VCaP (cell line): ENCODE measurements around the gene CFAP73.

ENCODE experiments used
- H3K27ac ChIP-seq: fragments of 450-650 bp; 2 replicates; pipeline ENCODE4 v1.5.1; 2017
- TF ChIP-seq, protein P1 (sequence below): fragments of 450-650 bp; conservative IDR thresholded peaks from 2 replicates; pipeline ENCODE4 v1.5.1; 2017; ENCODE audit warnings: mild to moderate bottlenecking, moderate library complexity

Gene CFAP73

DNA sequence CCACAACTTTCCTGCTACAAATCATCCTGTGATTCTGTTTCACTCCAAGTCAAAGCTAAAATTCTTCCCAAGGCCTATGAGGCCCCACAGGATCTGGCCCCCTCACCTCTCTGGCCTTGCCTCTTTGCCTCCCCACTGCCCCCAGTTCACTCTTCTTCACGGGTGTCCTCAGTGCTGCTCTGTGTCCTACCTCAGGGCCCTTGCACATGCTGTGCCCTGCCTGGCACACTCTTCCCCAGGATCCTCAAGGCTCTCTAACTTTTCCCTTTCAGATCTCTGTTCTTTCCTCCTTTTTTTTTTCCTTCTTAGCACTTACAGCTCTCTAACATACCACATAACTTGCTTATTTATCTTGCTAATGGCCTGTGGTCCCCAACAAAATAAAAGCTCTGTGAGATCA, 43.2 kb upstream of the CFAP73 start:
- TF ChIP-seq, protein P1, sequence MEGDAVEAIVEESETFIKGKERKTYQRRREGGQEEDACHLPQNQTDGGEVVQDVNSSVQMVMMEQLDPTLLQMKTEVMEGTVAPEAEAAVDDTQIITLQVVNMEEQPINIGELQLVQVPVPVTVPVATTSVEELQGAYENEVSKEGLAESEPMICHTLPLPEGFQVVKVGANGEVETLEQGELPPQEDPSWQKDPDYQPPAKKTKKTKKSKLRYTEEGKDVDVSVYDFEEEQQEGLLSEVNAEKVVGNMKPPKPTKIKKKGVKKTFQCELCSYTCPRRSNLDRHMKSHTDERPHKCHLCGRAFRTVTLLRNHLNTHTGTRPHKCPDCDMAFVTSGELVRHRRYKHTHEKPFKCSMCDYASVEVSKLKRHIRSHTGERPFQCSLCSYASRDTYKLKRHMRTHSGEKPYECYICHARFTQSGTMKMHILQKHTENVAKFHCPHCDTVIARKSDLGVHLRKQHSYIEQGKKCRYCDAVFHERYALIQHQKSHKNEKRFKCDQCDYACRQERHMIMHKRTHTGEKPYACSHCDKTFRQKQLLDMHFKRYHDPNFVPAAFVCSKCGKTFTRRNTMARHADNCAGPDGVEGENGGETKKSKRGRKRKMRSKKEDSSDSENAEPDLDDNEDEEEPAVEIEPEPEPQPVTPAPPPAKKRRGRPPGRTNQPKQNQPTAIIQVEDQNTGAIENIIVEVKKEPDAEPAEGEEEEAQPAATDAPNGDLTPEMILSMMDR, result no peak

DNA sequence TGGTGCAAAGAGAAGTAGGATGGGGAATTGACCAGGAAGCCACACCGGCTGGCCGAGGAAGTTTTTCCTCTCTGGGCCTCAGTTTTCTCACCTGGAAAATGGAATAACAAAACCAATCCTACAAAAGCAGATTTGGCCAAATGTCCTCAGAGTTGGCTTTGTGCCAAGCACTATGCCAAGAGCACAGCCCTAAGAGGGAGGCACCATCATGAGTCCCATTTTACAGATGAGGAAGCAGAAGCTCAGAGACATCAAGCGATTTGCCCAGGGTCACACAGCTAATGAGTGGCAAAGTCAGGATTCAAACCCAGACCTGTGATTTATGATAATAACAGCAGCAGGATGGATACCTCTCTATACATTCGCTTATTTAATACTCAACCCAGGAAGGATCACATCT, 41.2 kb upstream of the CFAP73 start:
- TF ChIP-seq, protein P1, result no peak
- no peak overlapping the region for H3K27ac ChIP-seq

More for the DNA sequence above, 43.2 kb upstream of the CFAP73 start:
- H3K27ac ChIP-seq, result no peak overlapping the region

DNA sequence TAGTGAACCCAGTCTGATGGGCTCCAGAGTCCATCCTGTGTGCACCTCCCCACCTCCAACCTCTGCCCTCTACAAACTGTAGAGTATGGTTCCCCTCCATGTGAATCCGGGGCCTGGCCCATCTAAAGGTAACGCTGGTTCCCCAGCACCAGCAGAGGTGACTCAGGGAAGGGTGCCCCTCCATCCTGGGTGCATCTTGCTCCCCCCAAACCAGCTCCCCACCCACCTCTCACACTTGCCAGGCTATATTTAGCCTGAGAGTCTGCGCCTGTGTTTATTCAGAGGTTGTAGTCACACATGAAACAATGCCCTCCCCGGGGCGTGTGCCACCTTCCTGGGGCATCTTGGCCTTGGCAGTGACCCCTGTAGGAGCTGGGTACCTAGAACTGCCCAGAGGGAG, 40.2 kb upstream of the CFAP73 start:
- TF ChIP-seq, protein P1, result no peak
- no peak overlapping the region for H3K27ac ChIP-seq

DNA sequence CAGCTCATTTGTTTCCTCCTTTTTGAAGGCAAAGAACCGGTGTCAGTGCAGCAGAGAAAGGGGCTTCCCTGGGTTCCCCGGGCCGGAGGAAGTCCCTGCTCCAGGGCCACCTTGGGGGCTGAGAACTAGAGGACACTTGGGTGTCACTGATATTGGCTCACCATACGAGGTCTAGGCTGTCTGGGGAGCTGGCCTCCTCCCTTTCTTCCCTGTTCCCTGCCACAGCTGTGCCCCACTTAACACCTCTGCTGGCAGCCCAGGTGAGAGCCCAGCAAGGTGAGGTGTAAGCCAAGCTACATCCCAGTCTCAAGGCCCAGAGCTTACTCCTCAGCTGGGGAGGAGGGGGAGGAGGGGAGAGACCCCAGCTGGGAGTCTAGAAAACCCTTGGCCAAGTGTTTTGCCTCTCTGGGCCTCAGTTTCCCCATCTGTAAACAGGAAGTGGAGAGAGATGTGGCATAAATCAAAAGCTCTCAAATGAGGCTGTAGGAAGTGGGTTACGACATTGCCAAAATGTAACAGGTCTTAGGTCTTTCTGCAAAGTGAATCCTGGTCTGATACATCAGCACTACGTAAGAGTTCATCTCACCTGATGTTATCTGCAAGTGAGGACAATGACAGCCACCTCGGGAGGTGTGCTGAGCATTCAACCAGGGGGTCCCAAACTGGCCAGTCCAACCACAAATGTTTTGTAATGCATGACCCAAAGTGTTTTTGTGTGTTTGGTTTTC, 39.5 kb upstream of the CFAP73 start:
- H3K27ac ChIP-seq, result no peak overlapping the region
- TF ChIP-seq, protein P1, result no peak

DNA sequence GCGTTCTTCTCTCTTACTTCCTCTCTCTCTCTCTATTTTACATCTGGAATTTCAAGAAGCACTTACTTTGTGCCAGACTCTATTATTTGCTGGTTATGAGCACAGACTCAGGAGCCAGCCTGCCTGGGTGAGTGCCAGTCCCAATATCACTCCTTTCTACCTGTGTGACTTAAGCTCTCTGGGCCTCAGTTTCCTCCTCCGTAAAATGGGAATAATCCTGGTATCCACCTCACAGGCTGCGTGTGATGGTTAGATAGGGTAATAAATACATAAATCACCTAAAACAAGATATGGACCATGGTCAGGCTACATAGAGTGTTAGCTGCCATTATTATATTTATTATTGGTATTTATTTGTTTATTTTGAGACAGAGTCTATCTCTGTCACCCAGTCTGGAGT, 38.3 kb upstream of the CFAP73 start:
- TF ChIP-seq, protein P1, result no peak

DNA sequence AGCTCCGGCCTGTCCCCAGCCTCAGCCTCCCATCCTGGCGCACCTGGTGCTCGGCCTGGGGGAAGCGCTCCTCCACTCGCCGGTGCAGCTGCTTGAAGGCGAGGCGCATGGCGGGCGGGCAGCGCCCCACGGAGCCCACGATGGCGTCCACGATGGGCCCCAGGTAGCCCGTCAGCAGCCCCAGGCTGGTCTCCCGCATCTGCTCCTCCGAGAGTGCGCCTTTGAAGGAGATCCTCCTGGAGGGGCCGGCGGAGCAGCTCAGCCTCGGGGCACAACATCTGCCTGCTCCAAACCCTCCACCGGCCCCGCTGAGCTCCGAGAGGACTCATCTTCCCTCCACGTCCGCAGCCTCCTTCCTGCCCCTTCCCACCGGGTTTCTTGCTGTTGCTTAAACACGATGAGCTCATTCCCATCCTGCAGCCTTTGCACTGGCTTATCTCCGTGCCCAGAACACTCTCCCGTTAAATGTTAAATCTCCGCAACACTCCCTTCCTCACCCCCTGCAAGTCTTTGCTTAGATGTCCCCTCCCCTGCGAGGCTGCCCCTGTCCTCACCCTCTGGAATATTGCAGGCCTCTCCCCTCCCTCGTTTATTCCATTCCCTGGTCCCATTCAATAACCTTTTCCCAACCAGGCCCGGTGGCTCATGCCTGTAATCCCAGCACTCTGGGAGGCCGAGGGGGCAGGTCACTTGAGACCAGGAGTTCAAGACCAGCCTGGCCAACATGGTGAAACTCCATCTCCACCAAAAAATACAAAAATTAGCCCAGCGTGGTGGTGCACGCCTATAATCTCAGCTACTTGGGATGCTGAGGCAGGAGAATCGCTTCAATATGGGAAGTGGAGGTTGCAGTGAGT, 37.3 kb upstream of the CFAP73 start:
- TF ChIP-seq, protein P1, result no peak
- H3K27ac ChIP-seq, result no peak overlapping the region

More for the DNA sequence above, 38.3 kb upstream of the CFAP73 start:
- no peak overlapping the region for H3K27ac ChIP-seq

DNA sequence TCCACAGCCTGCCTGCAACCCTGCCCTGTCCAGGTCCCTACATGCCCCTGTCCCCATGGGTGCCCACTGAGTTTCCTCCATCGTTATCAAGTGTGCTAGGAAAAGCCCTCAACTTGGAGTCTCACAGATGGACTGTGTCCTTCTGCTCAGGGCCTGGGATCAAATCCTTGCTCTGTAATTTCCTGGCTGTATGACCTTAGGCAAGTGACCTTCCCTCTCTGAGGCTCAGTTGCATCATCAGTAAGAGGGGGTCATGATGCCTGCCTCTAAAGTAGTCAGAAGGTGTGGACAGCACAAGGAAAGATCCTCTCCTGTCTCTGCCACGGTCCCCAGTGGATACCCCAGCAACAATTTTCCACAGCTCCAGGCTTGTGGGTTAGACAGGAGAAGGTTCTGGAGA, 36.1 kb upstream of the CFAP73 start:
- TF ChIP-seq, protein P1, result no peak
- no peak overlapping the region for H3K27ac ChIP-seq
